Measurements from ENCODE around the gene OR5M10.

- TF ChIP-seq, protein P1, sequence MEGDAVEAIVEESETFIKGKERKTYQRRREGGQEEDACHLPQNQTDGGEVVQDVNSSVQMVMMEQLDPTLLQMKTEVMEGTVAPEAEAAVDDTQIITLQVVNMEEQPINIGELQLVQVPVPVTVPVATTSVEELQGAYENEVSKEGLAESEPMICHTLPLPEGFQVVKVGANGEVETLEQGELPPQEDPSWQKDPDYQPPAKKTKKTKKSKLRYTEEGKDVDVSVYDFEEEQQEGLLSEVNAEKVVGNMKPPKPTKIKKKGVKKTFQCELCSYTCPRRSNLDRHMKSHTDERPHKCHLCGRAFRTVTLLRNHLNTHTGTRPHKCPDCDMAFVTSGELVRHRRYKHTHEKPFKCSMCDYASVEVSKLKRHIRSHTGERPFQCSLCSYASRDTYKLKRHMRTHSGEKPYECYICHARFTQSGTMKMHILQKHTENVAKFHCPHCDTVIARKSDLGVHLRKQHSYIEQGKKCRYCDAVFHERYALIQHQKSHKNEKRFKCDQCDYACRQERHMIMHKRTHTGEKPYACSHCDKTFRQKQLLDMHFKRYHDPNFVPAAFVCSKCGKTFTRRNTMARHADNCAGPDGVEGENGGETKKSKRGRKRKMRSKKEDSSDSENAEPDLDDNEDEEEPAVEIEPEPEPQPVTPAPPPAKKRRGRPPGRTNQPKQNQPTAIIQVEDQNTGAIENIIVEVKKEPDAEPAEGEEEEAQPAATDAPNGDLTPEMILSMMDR (IDR thresholded peaks at IDR 0.05) = no peak
- TF ChIP-seq POLR2A (IDR thresholded peaks at IDR 0.05) = no peak
These were observed 48.4 kb upstream of the OR5M10 start for GRCh38 chr11:56625946-56626345.

All from thyroid gland (tissue), 4 donors.